ENCODE results near the gene EIF3F.

The EIF3F gene

GRCh38 chr11:7994581-7995278 is 7.6 kb downstream of the EIF3F start:
- Histone ChIP-seq H3K4me3 (ENCODE audit: low read depth in 1 of 2, low read length in 2 of 2) (no peak overlapping the region), H3K9me3 (ENCODE audit: low read length) (no peaks in the 10 kb centered on the region), H3K27me3 (ENCODE audit: control insufficient read depth in 1 of 2, insufficient read depth in 2 of 2, low read length in 2 of 2) (no peaks in the 10 kb centered on the region), H3K9ac (ENCODE audit: low read length) (no peak overlapping the region), H3K4me1 (ENCODE audit: insufficient read depth, low read length) (no peaks in the 10 kb centered on the region), H3K27ac (ENCODE audit: low read depth, low read length) (no peak overlapping the region), H3K36me3 (ENCODE audit: insufficient read depth, low read length) (peaks cover 77% of the 10 kb centered on the region)

- no peaks in the 10 kb centered on the region for H3K27me3 ChIP-seq (ENCODE audit: control insufficient read depth in 1 of 2, insufficient read depth in 2 of 2, low read length in 2 of 2)
- no peak overlapping the region for H3K4me3 ChIP-seq (ENCODE audit: low read depth in 1 of 2, low read length in 2 of 2)
- peaks cover 41% of the 10 kb centered on the region for H3K36me3 ChIP-seq (ENCODE audit: insufficient read depth, low read length)
Measured at GRCh38 chr11:7999795-8000194, 12.7 kb downstream of the EIF3F start.

DNA sequence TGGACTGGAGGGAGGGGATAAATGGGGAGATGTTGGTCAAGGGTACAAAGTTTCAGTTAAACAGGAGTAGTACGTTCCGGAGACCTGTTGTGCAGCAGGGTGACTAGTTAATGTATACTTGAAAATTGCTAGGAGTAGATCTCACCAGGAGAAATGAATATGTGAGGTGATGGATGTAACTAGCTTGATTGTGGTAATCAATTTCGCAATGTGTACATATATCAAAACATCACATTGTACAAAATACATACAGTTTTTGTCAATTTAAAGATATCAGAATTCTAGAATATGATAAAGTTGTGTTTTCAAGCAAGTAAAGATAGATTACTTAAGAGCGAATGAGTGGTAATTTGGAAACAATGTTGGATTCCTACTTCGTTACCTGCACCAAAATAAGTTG is 13.3 kb downstream of the EIF3F start:
- Histone ChIP-seq H3K9me3 (ENCODE audit: low read length) (no peaks in the 10 kb centered on the region), H3K27me3 (ENCODE audit: control insufficient read depth in 1 of 2, insufficient read depth in 2 of 2, low read length in 2 of 2) (no peaks in the 10 kb centered on the region), H3K36me3 (ENCODE audit: insufficient read depth, low read length) (peaks cover 35% of the 10 kb centered on the region), H3K4me3 (ENCODE audit: low read depth in 1 of 2, low read length in 2 of 2) (no peak overlapping the region), H3K4me1 (ENCODE audit: insufficient read depth, low read length) (no peaks in the 10 kb centered on the region), H3K27ac (ENCODE audit: low read depth, low read length) (no peak overlapping the region), H3K9ac (ENCODE audit: low read length) (no peak overlapping the region)

More at GRCh38 chr11:7999795-8000194, 12.7 kb downstream of the EIF3F start:
- no peaks in the 10 kb centered on the region for H3K4me1 ChIP-seq (ENCODE audit: insufficient read depth, low read length)
- H3K9me3 ChIP-seq (ENCODE audit: low read length), result no peaks in the 10 kb centered on the region
- no peak overlapping the region for H3K27ac ChIP-seq (ENCODE audit: low read depth, low read length)
- no peak overlapping the region for H3K9ac ChIP-seq (ENCODE audit: low read length)

- no peak overlapping the region for H3K4me3 ChIP-seq (ENCODE audit: low read depth in 1 of 2, low read length in 2 of 2)
- H3K9ac ChIP-seq (ENCODE audit: low read length), result no peak overlapping the region
- peaks cover 12% of the 10 kb centered on the region for H3K36me3 ChIP-seq (ENCODE audit: insufficient read depth, low read length)
- no peaks in the 10 kb centered on the region for H3K9me3 ChIP-seq (ENCODE audit: low read length)
- H3K27ac ChIP-seq (ENCODE audit: low read depth, low read length), result no peak overlapping the region
- no peaks in the 10 kb centered on the region for H3K27me3 ChIP-seq (ENCODE audit: control insufficient read depth in 1 of 2, insufficient read depth in 2 of 2, low read length in 2 of 2)
- no peaks in the 10 kb centered on the region for H3K4me1 ChIP-seq (ENCODE audit: insufficient read depth, low read length)
Measured at GRCh38 chr11:8002676-8003075, 15.5 kb downstream of the EIF3F start.

DNA sequence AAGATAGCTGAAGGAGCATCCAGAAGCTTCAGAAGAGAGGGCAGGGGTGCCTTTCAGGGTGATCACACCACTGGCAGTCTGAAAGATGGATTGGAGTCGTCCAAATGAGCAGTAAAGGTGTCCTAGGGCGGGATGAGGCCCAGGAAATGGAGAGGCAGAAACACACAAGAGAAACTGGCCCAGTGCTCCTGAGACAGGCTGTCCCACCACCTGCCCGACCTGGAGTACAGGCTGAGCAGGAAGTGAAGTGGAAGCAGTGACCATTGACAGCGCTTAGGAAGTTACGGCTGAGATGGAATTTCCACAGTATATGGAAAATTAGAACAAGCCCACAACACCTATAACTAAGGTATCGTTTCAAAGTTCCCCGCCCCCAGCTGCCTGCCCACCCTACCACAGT is 16.1 kb downstream of the EIF3F start:
- no peak overlapping the region for H3K9ac ChIP-seq (ENCODE audit: low read length)
- H3K9me3 ChIP-seq (ENCODE audit: low read length), result no peaks in the 10 kb centered on the region
- H3K27me3 ChIP-seq (ENCODE audit: control insufficient read depth in 1 of 2, insufficient read depth in 2 of 2, low read length in 2 of 2), result no peaks in the 10 kb centered on the region
- H3K4me1 ChIP-seq (ENCODE audit: insufficient read depth, low read length), result no peaks in the 10 kb centered on the region
- no peak overlapping the region for H3K27ac ChIP-seq (ENCODE audit: low read depth, low read length)
- H3K36me3 ChIP-seq (ENCODE audit: insufficient read depth, low read length), result peaks cover 7% of the 10 kb centered on the region
- H3K4me3 ChIP-seq (ENCODE audit: low read depth in 1 of 2, low read length in 2 of 2), result no peak overlapping the region

DNA sequence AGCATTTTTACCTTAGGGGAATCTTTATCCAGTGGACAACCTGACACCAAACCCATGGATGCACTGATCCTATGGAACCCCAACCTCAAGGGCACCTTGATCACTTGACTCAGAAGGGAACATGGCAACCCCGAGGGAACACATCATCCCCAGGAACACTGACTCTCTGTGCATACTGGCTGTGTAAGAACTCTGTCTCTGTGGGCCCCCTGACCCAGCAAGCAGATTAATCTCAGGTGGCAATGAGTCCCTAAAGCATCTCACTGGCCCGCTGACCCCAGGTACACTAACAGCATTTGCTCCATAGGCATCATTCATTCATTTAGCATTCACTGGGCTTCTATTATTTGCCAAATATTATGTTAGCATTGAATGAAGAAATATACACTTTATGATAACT is 16.9 kb downstream of the EIF3F start:
- no peak overlapping the region for H3K4me3 ChIP-seq (ENCODE audit: low read depth in 1 of 2, low read length in 2 of 2)

GRCh38 chr11:8005556-8005955 is 18.4 kb downstream of the EIF3F start:
- H3K36me3 ChIP-seq (ENCODE audit: insufficient read depth, low read length), result no peaks in the 10 kb centered on the region
- no peaks in the 10 kb centered on the region for H3K27me3 ChIP-seq (ENCODE audit: control insufficient read depth in 1 of 2, insufficient read depth in 2 of 2, low read length in 2 of 2)
- no peaks in the 10 kb centered on the region for H3K4me1 ChIP-seq (ENCODE audit: insufficient read depth, low read length)
- no peaks in the 10 kb centered on the region for H3K9me3 ChIP-seq (ENCODE audit: low read length)
- H3K4me3 ChIP-seq (ENCODE audit: low read depth in 1 of 2, low read length in 2 of 2), result no peak overlapping the region
- H3K27ac ChIP-seq (ENCODE audit: low read depth, low read length), result no peak overlapping the region
- no peak overlapping the region for H3K9ac ChIP-seq (ENCODE audit: low read length)

More for the DNA sequence above, 16.9 kb downstream of the EIF3F start:
- no peak overlapping the region for H3K9ac ChIP-seq (ENCODE audit: low read length)
- H3K27me3 ChIP-seq (ENCODE audit: control insufficient read depth in 1 of 2, insufficient read depth in 2 of 2, low read length in 2 of 2), result no peaks in the 10 kb centered on the region
- H3K9me3 ChIP-seq (ENCODE audit: low read length), result no peaks in the 10 kb centered on the region
- H3K36me3 ChIP-seq (ENCODE audit: insufficient read depth, low read length), result peaks cover 6% of the 10 kb centered on the region
- no peak overlapping the region for H3K27ac ChIP-seq (ENCODE audit: low read depth, low read length)
- no peaks in the 10 kb centered on the region for H3K4me1 ChIP-seq (ENCODE audit: insufficient read depth, low read length)

DNA sequence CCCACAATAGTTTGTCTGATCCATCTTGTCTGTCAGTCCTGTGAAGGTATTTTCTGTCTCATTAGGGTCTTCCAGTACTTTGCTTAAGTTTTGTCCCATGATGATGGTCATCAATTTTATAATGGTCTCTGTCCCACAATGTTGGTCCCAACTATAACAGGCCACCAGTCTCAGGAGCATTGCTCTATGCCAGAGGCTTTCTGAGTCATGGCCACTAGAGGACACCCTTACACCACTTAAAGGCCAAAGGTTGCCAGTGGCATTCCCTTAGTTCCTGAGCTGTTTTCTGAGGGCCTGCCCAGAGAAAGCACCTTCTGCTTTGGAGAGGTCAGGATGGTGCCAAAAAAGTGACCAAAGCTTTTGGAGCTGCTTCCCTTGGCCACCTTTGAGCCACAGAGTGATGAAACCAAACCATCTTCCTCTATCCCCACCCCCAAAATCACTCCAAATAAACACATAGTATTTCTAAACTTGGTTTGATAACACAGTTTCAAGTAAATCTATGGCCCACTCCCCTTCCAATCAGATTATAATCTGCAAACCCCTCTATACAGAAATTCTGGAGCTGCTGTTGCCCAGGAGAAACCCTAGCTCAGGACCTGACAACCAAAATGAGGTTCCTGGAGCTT is 19.3 kb downstream of the EIF3F start:
- H3K36me3 ChIP-seq (ENCODE audit: insufficient read depth, low read length), result no peaks in the 10 kb centered on the region
- no peaks in the 10 kb centered on the region for H3K9me3 ChIP-seq (ENCODE audit: low read length)
- no peaks in the 10 kb centered on the region for H3K27me3 ChIP-seq (ENCODE audit: control insufficient read depth in 1 of 2, insufficient read depth in 2 of 2, low read length in 2 of 2)
- H3K4me3 ChIP-seq (ENCODE audit: low read depth in 1 of 2, low read length in 2 of 2), result no peak overlapping the region
- no peaks in the 10 kb centered on the region for H3K4me1 ChIP-seq (ENCODE audit: insufficient read depth, low read length)
- no peak overlapping the region for H3K27ac ChIP-seq (ENCODE audit: low read depth, low read length)
- H3K9ac ChIP-seq (ENCODE audit: low read length), result no peak overlapping the region

GRCh38 chr11:8008212-8008611 is 21.1 kb downstream of the EIF3F start:
- no peaks in the 10 kb centered on the region for H3K9me3 ChIP-seq (ENCODE audit: low read length)
- H3K36me3 ChIP-seq (ENCODE audit: insufficient read depth, low read length), result no peaks in the 10 kb centered on the region
- H3K4me3 ChIP-seq (ENCODE audit: low read depth in 1 of 2, low read length in 2 of 2), result no peak overlapping the region
- H3K9ac ChIP-seq (ENCODE audit: low read length), result no peak overlapping the region
- H3K27ac ChIP-seq (ENCODE audit: low read depth, low read length), result no peak overlapping the region
- H3K4me1 ChIP-seq (ENCODE audit: insufficient read depth, low read length), result no peaks in the 10 kb centered on the region
- no peaks in the 10 kb centered on the region for H3K27me3 ChIP-seq (ENCODE audit: control insufficient read depth in 1 of 2, insufficient read depth in 2 of 2, low read length in 2 of 2)

GRCh38 chr11:8009856-8010255 is 22.7 kb downstream of the EIF3F start:
- Histone ChIP-seq H3K36me3 (ENCODE audit: insufficient read depth, low read length) (no peaks in the 10 kb centered on the region), H3K27me3 (ENCODE audit: control insufficient read depth in 1 of 2, insufficient read depth in 2 of 2, low read length in 2 of 2) (no peaks in the 10 kb centered on the region), H3K4me3 (ENCODE audit: low read depth in 1 of 2, low read length in 2 of 2) (no peak overlapping the region), H3K9ac (ENCODE audit: low read length) (no peak overlapping the region), H3K4me1 (ENCODE audit: insufficient read depth, low read length) (no peaks in the 10 kb centered on the region), H3K27ac (ENCODE audit: low read depth, low read length) (no peak overlapping the region), H3K9me3 (ENCODE audit: low read length) (no peaks in the 10 kb centered on the region)

GRCh38 chr11:8011371-8011770 is 24.2 kb downstream of the EIF3F start:
- Histone ChIP-seq H3K27ac (ENCODE audit: low read depth, low read length) (no peak overlapping the region), H3K27me3 (ENCODE audit: control insufficient read depth in 1 of 2, insufficient read depth in 2 of 2, low read length in 2 of 2) (no peaks in the 10 kb centered on the region), H3K4me1 (ENCODE audit: insufficient read depth, low read length) (no peaks in the 10 kb centered on the region), H3K4me3 (ENCODE audit: low read depth in 1 of 2, low read length in 2 of 2) (no peak overlapping the region), H3K9ac (ENCODE audit: low read length) (no peak overlapping the region), H3K9me3 (ENCODE audit: low read length) (no peaks in the 10 kb centered on the region), H3K36me3 (ENCODE audit: insufficient read depth, low read length) (no peaks in the 10 kb centered on the region)

- no peaks in the 10 kb centered on the region for H3K4me1 ChIP-seq (ENCODE audit: insufficient read depth, low read length)
- no peaks in the 10 kb centered on the region for H3K9me3 ChIP-seq (ENCODE audit: low read length)
- H3K9ac ChIP-seq (ENCODE audit: low read length), result no peak overlapping the region
- no peaks in the 10 kb centered on the region for H3K36me3 ChIP-seq (ENCODE audit: insufficient read depth, low read length)
- H3K27ac ChIP-seq (ENCODE audit: low read depth, low read length), result no peak overlapping the region
- no peak overlapping the region for H3K4me3 ChIP-seq (ENCODE audit: low read depth in 1 of 2, low read length in 2 of 2)
- no peaks in the 10 kb centered on the region for H3K27me3 ChIP-seq (ENCODE audit: control insufficient read depth in 1 of 2, insufficient read depth in 2 of 2, low read length in 2 of 2)
Measured at GRCh38 chr11:8011981-8012444, 24.9 kb downstream of the EIF3F start.

Data from muscle layer of colon (tissue), 2 donors.